Panc1 (cell line): ENCODE results near the gene MSI2. TPM values are rescaled to one million over a fixed set of nuclear protein-coding genes. Genes with fewer than 3 reads are reported as not detected.

Experiments
- ATAC-seq: fragments of 200-7000 bp; cut with Tn5 transposase; 2 replicates; pipeline ENCODE4 v1.9.1; 2020; ENCODE audit warnings: mild to moderate bottlenecking, moderate library complexity
- BruUV-seq: library from RNA; stranded (reverse); fragments of 400-500 nt; replicated peaks from 2 replicates; lab custom pipeline; 2021; lab: Mats Ljungman, UMichigan
- CTCF ChIA-PET: fragments of 300-600 bp; sonication (Branson Sonifier 250); formaldehyde crosslinking; loops from one replicate; lab custom pipeline; 2022; ENCODE audit warnings: antibody characterized with exemption; lab: Charles Lee
- POLR2A ChIA-PET: fragments of 300-600 bp; sonication (Branson Sonifier 250); formaldehyde crosslinking; loops from one replicate; lab custom pipeline; 2022; ENCODE audit warnings: antibody characterized with exemption; lab: Charles Lee
- DNase-seq: peaks from one replicate; pipeline ENCODE4 v3.0.0-alpha.2; 2010; ENCODE audit warnings: low read depth, low spot score
- H3K27ac ChIP-seq: 2 replicates; pipeline ENCODE4 v1.5.1; 2011; ENCODE audit warnings: mild to moderate bottlenecking, low read length, inconsistent platforms
- H3K27me3 ChIP-seq: fragments of 200-500 bp; sonication (Bioruptor generic); 2 replicates; pipeline ENCODE4 v1.6.0; 2014; ENCODE audit warnings: low read length, inconsistent platforms; ENCODE audit not compliant: control insufficient read depth, insufficient read depth
- H3K36me3 ChIP-seq: fragments of 200-500 bp; sonication (Bioruptor generic); 2 replicates; pipeline ENCODE4 v1.5.1; 2014; ENCODE audit warnings: inconsistent platforms, mild to moderate bottlenecking, low read length, moderate library complexity; ENCODE audit not compliant: control insufficient read depth, insufficient read depth
- H3K4me1 ChIP-seq: 2 replicates; pipeline ENCODE4 v1.5.1; 2011; ENCODE audit warnings: inconsistent platforms, mild to moderate bottlenecking, low read length, moderate library complexity; ENCODE audit not compliant: control insufficient read depth, insufficient read depth
- H3K4me3 ChIP-seq, 2 experiments: 2 replicates each; pipeline ENCODE4 v1.5.1; 2011 to 2012; ENCODE audit warnings: low read depth in 2 of 2, low read length in 2 of 2, mild to moderate bottlenecking in 2 of 2, inconsistent platforms in 1 of 2, moderate library complexity in 1 of 2
- H3K9me3 ChIP-seq: fragments of 200-500 bp; sonication (Bioruptor generic); 2 replicates; pipeline ENCODE4 v1.5.1; 2014; ENCODE audit warnings: low read depth, mild to moderate bottlenecking, inconsistent platforms, low read length, moderate library complexity; ENCODE audit not compliant: control insufficient read depth, insufficient read depth
- POLR2AphosphoS5 ChIP-seq: IDR thresholded peaks from 2 replicates; pipeline ENCODE4 v1.6.1; 2012; ENCODE audit warnings: mild to moderate bottlenecking, low read depth, low read length, moderate library complexity
- SIN3A ChIP-seq: IDR thresholded peaks from 2 replicates; pipeline ENCODE4 v1.6.1; 2012; ENCODE audit warnings: low read depth, mild to moderate bottlenecking, low read length, moderate library complexity, borderline replicate concordance; ENCODE audit not compliant: insufficient read depth
- TCF7L2 ChIP-seq: IDR thresholded peaks from 2 replicates; pipeline ENCODE4 v1.6.1; 2011; ENCODE audit warnings: mild to moderate bottlenecking, low read depth, low read length, inconsistent platforms
- in situ Hi-C: cut with HindIII; loops from 2 replicates; pipeline ENCODE4 v1.10.0; 2016; ENCODE audit warnings: low sequenced_read_pairs, low pct_unique_long_range_greater_than_20kb
- intact Hi-C: fragments of 100-400 bp; cut with micrococcal nuclease; formaldehyde crosslinking; loops from one replicate; pipeline ENCODE4 v1.10.0; 2022; ENCODE audit not compliant: unreplicated experiment
- total RNA-seq: library from RNA; stranded (reverse); gene quantifications from one replicate; pipeline ENCODE4 v1.2.1, GENCODE V29; 2021; ENCODE audit not compliant: unreplicated experiment
- TF ChIP-seq, protein P1 (sequence below): fragments of 450-650 bp; IDR thresholded peaks from 2 replicates; pipeline ENCODE4 v1.5.1; 2017; ENCODE audit warnings: mild to moderate bottlenecking
- TF ChIP-seq, protein P2 (sequence below), 2 experiments: IDR thresholded peaks; 2 replicates each; pipeline ENCODE4 v1.6.1; 2011 to 2012; ENCODE audit warnings: low read depth in 2 of 2, control low read depth in 1 of 2, low read length in 1 of 2, mild to moderate bottlenecking in 1 of 2, moderate library complexity in 1 of 2; ENCODE audit not compliant: insufficient read depth in 1 of 2

MSI2 gene
- total RNA-seq, 1 experiment from 2014 or later: 38.5 TPM

DNA sequence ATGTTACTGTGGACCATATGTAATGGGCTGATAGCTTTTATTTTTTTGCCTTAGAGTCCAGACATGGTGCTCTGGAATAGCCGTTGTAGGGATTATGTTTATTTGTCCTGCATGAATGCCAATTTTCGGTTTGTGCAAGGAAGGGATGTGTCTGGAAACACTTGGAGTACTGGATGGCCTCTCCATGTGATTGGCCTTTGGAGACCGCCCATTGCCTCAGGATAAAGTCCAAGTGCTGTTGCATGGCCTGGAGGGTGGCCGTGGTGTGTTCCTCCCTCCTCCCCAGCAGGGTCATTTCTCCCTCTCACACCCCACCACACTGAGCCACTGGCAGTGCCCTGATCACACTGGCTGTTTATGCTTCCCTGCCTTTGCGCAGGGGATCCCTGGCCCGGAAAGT, 93.9 kb downstream of the MSI2 start:
- no peak overlapping the region for H3K27ac ChIP-seq
- TF ChIP-seq, protein P1, sequence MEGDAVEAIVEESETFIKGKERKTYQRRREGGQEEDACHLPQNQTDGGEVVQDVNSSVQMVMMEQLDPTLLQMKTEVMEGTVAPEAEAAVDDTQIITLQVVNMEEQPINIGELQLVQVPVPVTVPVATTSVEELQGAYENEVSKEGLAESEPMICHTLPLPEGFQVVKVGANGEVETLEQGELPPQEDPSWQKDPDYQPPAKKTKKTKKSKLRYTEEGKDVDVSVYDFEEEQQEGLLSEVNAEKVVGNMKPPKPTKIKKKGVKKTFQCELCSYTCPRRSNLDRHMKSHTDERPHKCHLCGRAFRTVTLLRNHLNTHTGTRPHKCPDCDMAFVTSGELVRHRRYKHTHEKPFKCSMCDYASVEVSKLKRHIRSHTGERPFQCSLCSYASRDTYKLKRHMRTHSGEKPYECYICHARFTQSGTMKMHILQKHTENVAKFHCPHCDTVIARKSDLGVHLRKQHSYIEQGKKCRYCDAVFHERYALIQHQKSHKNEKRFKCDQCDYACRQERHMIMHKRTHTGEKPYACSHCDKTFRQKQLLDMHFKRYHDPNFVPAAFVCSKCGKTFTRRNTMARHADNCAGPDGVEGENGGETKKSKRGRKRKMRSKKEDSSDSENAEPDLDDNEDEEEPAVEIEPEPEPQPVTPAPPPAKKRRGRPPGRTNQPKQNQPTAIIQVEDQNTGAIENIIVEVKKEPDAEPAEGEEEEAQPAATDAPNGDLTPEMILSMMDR: no peak
- TF ChIP-seq POLR2AphosphoS5 (no peak), TCF7L2 (no peak), SIN3A (no peak)
- TF ChIP-seq, protein P2, sequence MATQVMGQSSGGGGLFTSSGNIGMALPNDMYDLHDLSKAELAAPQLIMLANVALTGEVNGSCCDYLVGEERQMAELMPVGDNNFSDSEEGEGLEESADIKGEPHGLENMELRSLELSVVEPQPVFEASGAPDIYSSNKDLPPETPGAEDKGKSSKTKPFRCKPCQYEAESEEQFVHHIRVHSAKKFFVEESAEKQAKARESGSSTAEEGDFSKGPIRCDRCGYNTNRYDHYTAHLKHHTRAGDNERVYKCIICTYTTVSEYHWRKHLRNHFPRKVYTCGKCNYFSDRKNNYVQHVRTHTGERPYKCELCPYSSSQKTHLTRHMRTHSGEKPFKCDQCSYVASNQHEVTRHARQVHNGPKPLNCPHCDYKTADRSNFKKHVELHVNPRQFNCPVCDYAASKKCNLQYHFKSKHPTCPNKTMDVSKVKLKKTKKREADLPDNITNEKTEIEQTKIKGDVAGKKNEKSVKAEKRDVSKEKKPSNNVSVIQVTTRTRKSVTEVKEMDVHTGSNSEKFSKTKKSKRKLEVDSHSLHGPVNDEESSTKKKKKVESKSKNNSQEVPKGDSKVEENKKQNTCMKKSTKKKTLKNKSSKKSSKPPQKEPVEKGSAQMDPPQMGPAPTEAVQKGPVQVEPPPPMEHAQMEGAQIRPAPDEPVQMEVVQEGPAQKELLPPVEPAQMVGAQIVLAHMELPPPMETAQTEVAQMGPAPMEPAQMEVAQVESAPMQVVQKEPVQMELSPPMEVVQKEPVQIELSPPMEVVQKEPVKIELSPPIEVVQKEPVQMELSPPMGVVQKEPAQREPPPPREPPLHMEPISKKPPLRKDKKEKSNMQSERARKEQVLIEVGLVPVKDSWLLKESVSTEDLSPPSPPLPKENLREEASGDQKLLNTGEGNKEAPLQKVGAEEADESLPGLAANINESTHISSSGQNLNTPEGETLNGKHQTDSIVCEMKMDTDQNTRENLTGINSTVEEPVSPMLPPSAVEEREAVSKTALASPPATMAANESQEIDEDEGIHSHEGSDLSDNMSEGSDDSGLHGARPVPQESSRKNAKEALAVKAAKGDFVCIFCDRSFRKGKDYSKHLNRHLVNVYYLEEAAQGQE (IDR thresholded peaks at IDR 0.05; ENCODE audit: insufficient read depth in 1 of 2, low read depth in 2 of 2, low read length in 1 of 2): no peak
- intact Hi-C loops: no loop called here
- no TSS peak for BruUV-seq
- H3K36me3 ChIP-seq: no peaks in the 10 kb centered on the region
- H3K27me3 ChIP-seq: no peaks in the 10 kb centered on the region
- H3K9me3 ChIP-seq: no peaks in the 10 kb centered on the region
- in situ Hi-C loops: no loop called here
- H3K4me3 ChIP-seq: no peak overlapping the region
- H3K4me1 ChIP-seq: no peaks in the 10 kb centered on the region
- POLR2A ChIA-PET: no interaction called here
- ATAC-seq: no peak
- CTCF ChIA-PET: no interaction called here
- DNase-seq: no peak

DNA sequence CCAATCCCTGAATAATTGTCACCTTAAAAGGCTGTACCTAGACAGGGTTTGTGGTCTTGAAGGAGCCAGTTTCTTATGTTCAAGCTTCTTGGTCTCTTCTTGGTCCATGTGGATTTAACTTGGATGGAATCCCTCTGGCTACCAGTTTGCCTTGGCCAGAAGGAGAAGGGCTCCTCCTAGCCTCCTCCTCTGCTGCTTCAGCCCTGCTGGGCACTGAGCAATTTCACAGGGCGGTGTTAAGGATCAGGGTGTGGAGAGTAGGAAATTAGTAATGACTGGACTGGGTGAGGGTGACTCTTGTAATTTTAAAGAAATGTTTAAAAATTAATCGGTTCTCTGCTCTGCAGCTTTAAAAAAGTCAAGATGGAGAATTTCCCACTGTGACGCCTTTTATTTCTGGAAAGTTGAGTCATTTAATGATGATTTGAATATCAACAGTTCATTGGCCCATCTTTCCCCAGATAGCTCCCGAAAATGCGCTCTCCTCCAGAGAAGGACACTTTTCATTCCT, 96.4 kb downstream of the MSI2 start:
- POLR2A ChIA-PET: interaction anchor here (0.7 kb wide), 1 partner anchor 21 kb away, joined by 3 read pairs; no protein-coding TSS in a partner anchor
- in situ Hi-C loops: no loop called here

More for the DNA sequence above, 96.4 kb downstream of the MSI2 start:
- H3K9me3 ChIP-seq: no peaks in the 10 kb centered on the region
- BruUV-seq: no TSS peak
- H3K4me3 ChIP-seq: no peak overlapping the region
- H3K27me3 ChIP-seq: no peaks in the 10 kb centered on the region
- no peaks in the 10 kb centered on the region for H3K36me3 ChIP-seq
- DNase-seq (no peak), ATAC-seq (no peak)
- H3K4me1 ChIP-seq: no peaks in the 10 kb centered on the region
- H3K27ac ChIP-seq: no peak overlapping the region
- intact Hi-C loops: no loop called here
- TF ChIP-seq SIN3A: no peak
- TF ChIP-seq, protein P2 (IDR thresholded peaks at IDR 0.05; ENCODE audit: insufficient read depth in 1 of 2, low read depth in 2 of 2, low read length in 1 of 2): no peak
- no peak for TF ChIP-seq POLR2AphosphoS5
- TF ChIP-seq, protein P1: no peak
- no peak for TF ChIP-seq TCF7L2
- CTCF ChIA-PET: no interaction called here
